ENCODE measurements around the gene CCDC181.

GRCh38 chr1:169367096-169367685 is 60.1 kb downstream of the CCDC181 start:
- no peak for TF ChIP-seq CTCF (IDR thresholded peaks at IDR 0.05)
- no peak for TF ChIP-seq POLR2A (IDR thresholded peaks at IDR 0.05)

All from Peyer's patch (tissue), 4 donors.